Nucleus accumbens (tissue), 56 donors: ENCODE data around the gene SLC34A1.
"Not testable (repeated sequence)": the region's sequence is repeated elsewhere in the genome, so short reads cannot be mapped to it uniquely, and the experiment has no call there.

Source experiments
- DNase-seq, 56 donors: peaks; one replicate each; lab custom pipeline; 2025; lab: John Stamatoyannopoulos, UW

The SLC34A1 gene

DNA sequence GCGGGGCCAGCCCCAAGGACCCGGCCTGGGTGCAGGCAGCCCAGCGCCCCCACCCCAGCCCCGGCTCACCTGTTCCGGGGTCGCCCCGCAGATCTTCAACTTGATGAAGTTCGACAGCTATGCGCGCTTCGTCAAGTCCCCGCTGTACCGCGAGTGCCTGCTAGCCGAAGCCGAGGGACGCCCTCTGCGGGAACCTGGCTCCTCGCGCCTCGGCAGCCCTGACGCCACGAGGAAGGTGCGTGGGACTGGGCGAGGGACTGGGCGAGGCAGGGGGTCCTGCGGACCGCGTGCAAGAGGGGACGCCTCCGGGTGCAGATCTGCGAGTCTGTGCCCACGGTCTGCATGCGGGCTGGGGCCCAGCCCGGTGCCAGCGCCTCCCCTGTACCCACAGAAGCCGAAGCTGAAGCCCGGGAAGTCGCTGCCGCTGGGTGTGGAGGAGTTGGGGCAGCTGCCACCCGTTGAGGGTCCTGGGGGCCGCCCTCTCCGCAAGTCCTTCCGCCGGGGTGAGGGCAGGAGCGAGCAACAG, 16.8 kb upstream of the SLC34A1 start:
- DNase-seq: no peak

DNA sequence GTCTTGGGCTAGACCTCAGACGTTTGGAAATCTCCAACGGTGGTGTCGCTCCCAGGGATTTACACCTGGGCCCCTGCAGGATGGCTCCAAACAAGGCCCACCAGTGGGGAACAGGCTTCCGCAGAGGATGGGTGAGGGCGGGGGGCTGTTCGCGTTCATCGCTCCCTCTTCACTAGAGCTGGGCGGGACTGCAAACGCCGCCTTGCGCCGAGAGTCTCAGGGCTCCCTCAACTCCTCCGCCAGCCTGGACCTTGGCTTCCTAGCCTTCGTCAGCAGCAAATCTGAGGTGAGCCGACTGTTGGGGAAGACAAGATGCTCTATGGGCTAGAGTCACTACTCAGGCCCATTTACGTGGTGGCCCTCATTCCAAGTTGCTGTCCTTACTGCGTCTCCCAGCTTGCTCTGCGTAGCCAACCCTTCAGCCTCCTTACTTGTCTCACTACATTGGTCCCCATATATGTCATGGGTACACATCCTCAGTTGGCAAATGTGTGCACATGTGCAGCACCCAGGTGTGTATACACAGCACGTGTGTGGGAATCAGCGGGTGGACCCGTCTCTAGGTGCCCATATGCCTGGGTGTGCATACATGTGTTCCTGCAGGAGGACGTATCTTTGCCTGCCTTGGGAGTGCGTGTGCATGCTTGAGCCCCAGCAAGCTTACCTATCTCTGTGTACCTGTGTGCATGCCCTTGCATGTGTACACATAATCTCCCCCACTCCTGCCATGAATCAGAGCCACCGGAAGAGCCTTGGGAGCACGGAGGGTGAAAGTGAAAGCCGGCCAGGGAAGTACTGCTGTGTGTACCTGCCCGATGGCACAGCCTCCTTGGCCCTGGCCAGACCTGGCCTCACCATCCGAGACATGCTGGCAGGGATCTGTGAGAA, 16.0 kb upstream of the SLC34A1 start:
- DNase-seq: no peak

DNA sequence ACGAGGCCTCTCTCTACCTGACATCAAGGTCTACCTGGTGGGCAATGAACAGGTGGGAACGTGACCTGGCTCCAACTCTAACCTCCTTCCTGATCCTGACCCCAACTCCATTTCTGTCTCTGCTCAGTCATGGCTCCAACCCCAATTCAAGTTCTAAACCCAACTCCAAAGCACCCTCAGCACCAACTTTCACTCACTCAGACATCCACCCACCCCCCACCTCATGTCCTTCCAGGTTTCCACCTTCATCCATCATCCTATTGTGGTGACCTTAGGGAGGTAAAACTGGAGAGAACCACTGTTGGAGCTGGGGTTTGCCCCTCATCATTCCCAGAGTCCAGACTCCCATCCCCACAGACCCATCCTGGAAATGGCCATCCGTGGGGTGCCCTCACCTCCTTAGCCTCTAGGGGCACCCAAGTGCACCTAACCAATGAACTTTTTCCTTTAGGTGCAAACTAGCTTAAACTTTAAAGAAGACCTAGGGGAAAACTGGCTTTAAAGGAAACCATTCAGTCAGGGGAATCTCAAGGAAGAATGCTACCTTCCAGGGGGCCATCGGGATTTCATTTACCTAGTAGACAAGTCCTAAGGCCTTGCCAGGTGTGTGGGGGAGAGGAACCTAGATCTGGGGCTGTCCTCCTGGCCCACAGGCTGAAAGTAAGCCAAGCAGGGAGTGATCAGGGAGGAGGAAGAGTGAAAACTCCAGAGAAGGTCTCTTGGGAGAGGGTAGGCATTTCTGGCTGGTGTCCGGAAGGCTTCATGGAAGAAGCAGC, 15.2 kb upstream of the SLC34A1 start:
- no peak for DNase-seq

DNA sequence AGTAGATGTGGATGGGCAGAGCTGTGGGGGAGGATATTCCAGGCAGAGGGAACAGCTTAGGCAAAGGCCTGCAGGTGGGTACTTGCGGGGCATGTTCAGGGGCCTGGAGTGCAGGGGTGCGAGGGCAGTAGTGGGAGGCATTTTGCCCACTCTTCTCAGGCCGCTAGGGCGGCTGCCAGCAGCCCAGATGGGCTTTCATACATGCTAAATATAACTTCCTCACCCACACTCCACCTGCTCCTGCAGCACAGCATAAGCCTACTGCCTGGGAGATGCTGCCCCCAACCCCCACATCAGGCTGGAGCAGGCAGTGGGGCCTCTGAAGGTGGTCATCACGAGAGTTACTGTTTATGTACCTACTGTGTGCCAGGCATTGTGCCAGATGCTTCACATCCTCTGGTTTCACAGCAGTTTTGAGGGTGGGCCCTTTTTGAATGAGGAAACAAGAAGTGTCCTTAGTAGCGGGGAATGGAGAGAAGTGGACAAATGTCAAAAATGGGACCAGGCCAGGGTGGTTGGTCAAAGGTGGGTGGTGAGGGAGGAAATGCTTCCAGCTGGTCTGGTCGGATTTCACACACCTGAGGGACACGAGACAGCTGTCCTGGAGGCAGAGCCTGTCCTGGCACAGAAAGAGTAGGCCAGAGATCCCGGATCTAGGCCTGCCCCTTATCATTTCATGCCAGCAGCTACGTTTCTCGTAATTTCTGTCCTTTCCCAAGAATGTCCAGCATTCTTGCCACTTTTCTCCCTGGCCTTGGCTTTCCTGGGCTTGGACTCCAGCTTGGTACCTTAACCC, 14.4 kb upstream of the SLC34A1 start:
- DNase-seq: no peak

DNA sequence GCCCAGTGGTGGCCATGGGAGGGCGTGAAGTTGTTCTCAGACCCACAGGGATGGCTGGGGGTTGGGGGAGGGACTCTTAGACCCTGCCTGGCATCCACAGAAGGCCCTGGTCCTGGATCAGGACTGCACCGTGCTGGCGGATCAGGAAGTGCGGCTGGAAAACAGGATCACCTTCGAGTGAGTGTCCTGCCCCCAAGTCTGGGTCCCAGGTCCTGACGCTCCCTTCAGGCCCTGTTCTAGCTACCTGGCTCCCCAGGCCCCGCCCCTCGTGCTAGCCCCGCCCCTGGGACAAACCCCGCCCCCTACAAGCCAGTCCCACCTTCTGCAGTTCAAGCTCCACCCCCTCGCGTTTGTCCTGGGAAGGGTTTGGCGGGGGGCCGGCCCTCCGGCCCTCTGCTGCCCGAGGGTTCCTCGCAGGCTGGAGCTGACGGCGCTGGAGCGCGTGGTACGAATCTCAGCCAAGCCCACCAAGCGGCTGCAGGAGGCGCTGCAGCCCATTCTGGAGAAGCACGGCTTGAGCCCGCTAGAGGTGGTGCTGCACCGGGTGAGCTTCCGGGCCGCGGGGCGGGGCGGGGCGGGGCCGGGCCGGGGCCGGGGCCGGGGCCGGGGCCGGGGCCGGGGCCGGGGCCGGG, 13.6 kb upstream of the SLC34A1 start:
- peak in 19 of 56 donors; percentile 10 to 72 (median 30) for DNase-seq

DNA sequence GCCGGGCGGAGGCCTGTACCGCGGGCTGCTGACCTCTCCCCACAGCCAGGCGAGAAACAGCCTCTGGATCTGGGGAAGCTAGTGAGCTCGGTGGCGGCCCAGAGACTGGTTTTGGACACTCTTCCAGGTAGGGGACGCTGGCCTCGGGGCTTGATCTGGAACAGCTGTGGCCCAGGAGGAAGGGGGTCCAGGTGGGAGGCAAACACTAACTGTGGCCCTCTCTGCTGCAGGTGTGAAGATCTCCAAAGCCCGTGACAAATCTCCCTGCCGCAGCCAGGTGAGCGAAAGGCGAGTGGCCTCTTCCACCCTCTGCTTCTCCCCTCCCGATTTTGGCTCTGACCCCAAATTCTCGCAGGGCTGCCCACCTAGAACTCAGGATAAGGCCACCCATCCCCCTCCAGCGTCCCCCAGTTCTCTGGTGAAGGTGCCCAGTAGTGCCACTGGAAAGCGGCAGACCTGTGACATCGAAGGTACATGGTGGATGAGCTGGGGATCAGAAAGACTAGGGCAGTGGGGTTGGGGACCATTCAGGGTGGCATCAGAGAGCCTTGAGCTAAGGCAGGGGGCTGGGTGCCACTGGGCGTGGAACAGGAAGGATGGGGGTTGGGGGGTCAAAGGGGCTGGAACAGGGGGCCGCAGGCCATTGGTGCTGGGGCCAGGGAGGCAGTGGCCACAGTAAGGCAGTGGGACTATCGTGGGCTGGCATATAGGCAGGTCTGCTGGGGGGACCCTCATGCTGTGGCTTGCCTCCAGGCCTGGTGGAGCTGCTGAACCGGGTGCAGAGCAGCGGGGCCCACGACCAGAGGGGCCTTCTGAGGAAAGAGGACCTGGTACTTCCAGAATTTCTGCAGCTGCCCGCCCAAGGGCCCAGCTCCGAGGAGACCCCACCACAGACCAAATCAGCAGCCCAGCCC, 12.9 kb upstream of the SLC34A1 start:
- DNase-seq: no peak

DNA sequence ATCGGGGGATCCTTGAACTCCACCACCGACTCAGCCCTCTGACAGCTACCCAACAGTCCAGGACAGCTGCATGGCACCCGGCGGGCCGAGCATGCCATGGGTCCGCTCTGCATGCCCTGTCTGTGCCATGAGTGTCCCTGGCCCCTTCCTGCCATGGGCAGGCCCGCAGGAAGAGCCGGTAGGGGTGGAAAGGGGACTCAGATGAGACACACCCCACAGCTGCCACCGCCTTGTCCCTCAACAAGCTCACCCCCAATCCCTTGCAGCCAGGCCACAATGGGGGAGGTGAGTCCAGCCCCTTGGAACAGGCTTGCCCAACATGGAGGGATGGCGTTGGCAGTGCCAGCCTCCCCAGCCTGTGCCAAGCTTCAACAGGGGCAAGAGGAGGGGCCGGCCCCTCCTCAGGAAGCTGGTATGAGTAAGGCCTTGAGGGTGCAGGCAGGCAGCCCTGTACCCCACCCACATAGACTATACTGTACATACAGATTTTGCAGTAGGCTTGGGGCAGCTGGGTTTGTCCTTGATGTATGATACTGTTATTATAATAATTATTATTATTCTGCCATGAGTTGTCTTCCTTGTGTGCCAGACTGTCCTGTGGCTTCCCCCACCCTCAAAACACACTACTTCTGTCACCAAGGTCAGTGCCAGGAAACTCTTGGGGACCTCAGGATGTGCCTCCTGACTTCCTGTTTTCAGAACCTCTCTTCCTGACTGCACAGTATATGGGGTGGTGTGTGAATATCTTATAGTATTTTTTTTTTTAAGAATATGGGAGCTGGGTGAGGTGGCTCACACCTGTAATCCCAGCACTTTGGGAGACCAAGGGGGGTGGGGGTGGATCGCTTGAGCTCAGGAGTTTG, 12.0 kb upstream of the SLC34A1 start:
- DNase-seq: no peak

DNA sequence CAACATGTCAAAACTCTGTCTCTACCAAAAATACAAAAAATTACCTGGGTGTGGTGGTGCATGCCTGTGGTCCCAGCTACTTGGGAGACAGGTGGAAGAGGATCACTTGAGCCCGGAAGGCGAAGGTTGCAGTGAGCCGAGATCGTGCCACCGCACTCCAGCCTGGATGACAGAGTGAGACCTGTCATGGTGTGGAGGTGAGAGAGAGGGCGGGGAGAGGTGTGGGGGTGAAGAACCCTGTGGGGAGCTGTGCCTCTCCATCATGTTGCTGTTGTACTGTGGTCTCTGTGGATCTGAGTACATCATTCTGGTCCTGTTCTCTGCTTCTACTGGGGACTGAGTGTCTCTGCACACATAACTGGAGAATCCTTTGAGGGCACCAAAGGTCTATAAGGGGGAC, 11.3 kb upstream of the SLC34A1 start:
- no peak for DNase-seq

DNA sequence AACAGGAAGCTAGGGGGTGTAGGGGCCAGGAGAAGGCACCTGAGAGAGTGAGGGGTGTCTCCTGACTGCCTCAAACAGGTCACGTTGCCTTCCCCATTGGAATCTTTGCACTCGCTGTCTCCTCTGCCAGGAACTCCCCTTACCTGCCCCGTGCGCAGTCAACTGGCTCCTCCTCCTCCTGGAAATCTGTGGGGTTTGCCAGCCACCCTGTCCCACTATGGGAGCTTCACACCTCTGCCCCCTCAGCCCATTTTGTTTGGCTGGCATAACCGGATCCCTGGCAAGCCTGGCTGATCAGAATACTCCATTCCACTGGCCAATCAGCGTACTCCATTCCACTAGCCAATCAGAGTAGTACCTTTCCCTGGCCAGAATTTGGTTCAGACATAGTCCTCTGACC, 10.4 kb upstream of the SLC34A1 start:
- DNase-seq: no peak

DNA sequence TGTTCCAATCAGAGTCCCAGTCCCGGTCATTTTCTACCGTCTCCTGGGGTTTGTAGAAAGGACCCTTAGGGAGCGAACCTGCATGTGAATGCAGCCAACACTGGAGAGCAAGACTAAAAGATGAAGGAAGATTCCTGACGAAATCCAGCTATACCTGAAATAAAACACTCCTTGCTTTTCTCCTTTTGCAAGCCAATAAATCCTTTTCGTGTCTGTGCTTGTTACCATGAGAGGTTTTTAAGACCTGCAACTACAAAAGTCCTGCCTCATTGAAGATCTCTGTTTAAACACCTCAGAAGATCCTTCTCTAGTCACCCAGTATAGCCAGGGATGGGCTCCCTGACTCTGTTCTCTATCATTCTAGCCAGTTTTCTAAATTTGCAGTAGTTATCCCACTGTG, 10.0 kb upstream of the SLC34A1 start:
- no peak for DNase-seq

DNA sequence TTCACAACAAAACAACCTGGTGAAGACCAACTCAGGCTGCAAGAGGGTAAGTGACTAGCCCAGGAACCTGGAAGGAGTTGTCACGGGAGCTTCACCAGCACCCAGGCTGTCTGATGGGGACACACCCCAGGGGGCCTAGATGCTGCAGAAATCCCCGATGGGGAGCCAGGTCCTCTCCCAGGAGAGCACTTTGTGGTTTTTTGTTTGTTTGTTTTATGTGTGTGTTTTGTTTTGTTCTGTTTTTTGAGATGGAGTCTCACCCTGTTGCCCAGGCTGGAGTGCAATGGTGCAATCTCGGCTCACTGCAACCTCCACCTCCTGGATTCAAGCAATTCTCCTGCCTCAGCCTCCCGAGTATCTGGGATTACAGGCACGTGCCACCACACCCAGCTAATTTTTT, 8.7 kb upstream of the SLC34A1 start:
- not testable (repeated sequence) for DNase-seq

DNA sequence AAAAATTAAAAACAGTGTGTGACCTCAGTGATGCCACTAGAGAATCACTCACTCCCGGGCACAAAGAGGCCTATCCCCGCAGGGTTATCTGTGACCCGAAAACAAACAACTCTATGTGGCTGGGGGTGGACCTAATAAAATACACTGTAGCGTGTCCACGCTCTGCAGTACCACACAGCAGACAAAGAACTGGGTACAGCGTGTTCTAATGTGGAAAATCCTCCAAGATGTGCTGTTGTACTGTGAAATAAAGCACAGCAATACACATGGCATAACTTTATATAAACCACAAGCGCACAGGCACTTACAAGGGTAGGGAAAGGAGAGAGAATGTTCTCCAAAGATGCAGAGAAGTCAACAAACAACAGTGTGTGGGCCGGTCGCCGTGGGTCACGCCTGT, 8.1 kb upstream of the SLC34A1 start:
- DNase-seq: no peak

DNA sequence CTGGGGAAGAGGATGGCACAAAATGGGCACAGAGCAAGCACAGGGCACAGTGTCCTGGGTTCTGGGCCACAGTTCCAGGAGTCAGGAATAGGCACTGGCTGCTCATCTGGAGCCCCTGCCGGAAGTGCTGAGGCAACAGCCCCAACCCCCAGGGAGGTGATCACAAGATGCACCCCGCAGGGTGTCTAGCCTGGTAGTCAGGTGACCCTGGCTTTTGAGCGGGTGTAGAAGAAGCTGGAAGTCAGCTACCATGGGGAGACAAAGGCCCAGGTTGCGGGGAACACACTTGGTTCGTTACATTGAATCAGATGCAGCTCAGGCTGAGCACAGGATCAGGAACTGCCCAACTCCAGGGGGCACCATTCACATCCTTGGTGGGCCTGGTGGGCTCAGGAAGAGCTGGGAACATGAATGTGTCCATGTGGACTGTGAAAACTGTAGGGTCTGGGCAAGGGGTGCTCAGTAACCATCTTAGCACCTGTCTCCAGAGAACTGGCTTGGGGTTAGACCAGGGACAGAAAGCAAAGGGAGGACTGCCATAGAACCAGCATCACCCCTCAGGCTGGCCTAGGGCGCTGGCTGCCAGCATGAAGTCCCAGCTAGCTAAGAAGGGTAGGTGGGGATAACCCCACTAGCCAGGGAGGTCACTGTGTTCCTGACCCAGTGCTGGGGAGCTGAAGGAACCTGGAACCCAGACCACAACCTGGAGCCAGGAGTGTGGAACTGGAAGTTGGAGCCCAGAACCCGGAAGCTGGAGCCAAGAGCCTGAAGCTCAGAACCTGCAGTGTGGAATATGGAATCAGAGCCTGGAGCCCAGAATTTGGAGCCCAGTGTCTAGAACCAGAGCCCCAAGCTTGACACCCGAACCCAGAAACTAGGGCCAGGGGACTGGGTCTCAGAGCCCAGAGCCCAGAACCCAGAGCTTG, 6.1 kb upstream of the SLC34A1 start:
- DNase-seq: no peak

DNA sequence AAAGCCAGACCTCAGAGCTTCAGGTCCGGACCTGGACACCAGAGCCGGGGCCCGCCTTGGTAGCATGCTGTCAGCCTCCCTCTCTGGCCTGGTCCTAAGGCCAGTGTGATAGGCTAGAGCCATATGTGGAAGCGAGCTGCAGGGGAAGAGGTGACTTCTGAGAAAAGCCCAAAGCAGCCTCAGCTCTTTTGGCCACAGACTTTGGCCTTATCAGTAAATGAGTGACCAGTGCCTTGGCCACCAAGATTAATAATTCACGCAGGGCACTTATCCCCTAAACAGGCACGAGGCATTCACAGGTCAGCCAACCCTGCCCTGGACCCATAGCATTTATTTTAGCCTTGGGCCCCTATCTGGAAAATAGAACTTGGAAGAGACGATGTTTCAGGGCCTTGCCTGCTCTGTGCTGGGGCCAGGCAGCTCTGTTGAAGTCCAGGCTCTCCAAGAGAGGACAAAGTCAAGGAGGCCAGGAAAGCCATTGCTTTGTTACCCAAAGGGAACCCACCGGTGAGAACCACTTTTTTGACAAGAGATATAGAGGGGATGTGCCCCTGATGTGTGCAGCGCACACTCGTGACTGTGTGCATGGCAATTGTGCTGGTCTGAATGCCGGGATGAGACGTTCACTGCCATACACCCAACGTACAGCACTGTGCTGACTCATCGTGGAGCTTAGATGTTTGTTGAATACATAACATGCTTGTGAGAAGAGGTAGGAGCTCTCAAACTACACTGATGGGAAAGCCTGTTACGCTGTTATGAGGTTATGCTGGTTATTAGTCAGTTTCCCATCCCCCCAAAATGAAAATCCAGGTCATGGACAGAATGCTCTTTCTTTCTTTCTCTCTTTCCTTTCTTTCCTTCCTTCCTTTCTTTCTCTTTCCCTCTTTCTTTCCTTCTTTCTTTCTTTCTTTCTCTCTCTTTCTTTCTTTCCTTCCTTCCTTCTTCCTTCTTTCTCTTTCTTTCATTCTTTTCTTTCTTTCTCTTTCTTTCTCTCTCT, 5.0 kb upstream of the SLC34A1 start:
- peak in 6 of 56 donors; percentile 7 to 27 (median 21) for DNase-seq

DNA sequence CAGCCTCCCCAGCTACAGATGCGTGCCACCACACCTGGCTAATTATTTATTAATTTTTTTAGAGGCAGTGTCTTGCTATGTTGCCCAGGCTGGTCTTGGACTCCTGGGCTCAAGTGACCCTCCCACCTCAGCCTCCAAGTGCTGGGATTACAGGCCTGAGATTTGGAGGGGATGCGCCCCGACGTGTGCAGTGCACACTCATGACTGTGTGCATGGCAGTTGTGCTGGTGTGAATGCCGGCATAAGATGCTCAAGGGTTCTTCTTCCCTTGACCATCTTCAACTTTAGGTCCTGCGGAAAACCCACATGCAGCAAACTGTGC, 3.5 kb upstream of the SLC34A1 start:
- DNase-seq: no peak
